ENCODE results near the gene EXOC6.

- TF ChIP-seq CTCF (IDR thresholded peaks at IDR 0.05 in 2 of 3, conservative IDR thresholded peaks at IDR 0.05 in 1 of 3; ENCODE audit: borderline replicate concordance in 1 of 3, insufficient read depth in 1 of 3, low read depth in 2 of 3, low read length in 2 of 3) (no peak), POLR2A (IDR thresholded peaks at IDR 0.05; ENCODE audit: borderline replicate concordance, extremely low read depth, insufficient read depth, insufficient read length) (no peak), REST (IDR thresholded peaks at IDR 0.05; ENCODE audit: low read depth) (no peak), POLR2AphosphoS5 (IDR thresholded peaks at IDR 0.05; ENCODE audit: low read depth, low read length) (no peak), EZH2 (IDR thresholded peaks at IDR 0.05) (no peak), JUND (IDR thresholded peaks at IDR 0.05) (no peak), EGR1 (IDR thresholded peaks at IDR 0.05; ENCODE audit: low read depth) (no peak)
These were observed 227.3 kb downstream of the EXOC6 start for GRCh38 chr10:93075369-93076221.
